Tibial nerve (tissue), 3 donors: ENCODE data around the gene CAV3.

ENCODE experiments used
- CTCF ChIP-seq, 5 experiments: fragments of 200-600 bp in 3 of 5; fragments of 450-650 bp in 2 of 5; sonication (generic) in 3 of 5; IDR thresholded peaks; one replicate each; pipeline ENCODE4 v1.5.1; 2016 to 2019; ENCODE audit warnings: antibody characterized with exemption in 5 of 5, mild to moderate bottlenecking in 3 of 5, moderate library complexity in 2 of 5
- POLR2A ChIP-seq, 2 donors: fragments of 450-650 bp; IDR thresholded peaks; one replicate each; pipeline ENCODE4 v1.6.1; 2017; ENCODE audit warnings: antibody characterized with exemption in 2 of 2, mild to moderate bottlenecking in 2 of 2, moderate library complexity in 2 of 2

DNA sequence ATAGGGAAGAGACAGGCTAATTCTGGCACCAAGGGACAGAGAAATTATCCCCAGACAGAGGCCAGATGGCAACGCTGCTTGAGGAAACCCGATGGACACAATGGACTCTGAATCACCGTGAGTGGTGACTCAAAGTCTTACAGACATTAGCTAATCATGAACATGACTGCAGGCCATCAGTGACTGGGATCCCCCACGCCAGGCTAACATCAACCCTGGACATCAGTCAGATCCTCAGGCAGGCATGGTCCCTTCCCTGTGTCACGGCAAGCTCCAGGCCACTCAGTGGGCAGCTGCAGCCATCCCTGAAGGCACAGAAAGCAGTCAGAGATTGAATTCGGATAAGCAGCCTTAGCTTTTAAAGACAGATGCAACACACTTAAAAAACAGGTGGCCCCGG, 59.6 kb downstream of the CAV3 start:
- TF ChIP-seq CTCF (IDR thresholded peaks at IDR 0.05) = no peak
- TF ChIP-seq POLR2A (IDR thresholded peaks at IDR 0.05) = no peak
